Suppressor macrophage treated with lipopolysaccharide for 4 hours (primary cell): ENCODE measurements around the gene RIMKLA.
A peak's percentile ranks its signal among the peaks of the same experiment; 100 is the strongest.

Experiments used
- DNase-seq: peaks from one replicate; pipeline ENCODE4 v3.0.0-alpha.2; 2020

RIMKLA gene

DNA sequence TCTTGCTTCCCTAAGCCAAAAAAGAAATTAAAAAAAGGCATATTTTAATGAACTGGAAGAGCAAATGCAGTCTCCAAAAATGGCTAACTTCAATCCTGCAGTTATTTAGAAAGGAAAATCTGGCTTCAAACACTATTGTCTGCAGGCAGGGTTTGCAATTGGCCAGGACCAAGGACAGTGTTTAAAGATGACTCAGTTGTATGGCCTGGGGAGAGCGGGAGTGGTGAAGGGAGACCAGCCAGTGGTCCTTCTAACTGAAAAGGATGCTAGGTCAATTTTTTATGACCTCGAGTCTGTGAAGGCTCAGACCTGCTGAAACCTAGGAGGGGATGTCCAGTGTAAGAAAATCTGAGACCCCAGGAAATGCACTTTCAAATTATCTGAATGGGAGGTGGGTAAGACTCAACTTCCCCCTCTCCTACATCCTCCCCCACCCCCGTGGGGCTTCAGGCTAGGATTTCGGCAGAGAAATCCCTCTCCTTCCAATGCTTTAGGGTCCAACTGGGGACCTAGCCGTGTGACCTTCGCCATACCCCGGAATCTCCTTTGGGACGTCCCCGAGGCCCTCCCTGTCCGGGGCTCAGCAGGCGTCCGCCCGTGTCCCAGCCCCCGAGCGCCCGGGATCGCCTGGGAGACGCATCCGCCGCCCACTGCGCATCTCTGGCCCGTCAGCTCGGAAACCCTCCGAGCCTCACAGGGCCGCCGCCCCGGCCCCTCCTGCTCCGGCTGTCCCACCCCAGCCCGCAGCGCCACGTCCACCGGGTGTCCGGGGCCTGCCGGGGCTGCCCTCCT, 602 bp upstream of the RIMKLA start:
- no peak for DNase-seq

DNA sequence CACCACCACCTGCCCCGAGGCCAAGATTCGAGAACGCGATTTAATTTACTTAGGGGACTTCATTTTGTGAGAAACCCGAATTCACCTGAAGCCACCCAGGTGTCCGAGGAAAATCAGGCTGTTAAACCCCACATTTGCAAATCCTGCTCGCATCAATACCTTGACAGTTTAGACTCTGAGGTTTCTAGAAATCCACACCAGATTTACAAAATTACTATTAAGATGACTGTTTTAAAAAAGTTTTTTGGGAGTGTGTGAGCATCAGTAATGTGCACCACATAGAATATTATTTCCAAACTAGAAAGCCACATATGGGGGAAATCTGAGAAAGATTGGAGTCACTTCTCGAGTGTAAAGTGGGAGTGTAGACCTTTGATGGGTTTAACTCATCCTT, 685 bp downstream of the RIMKLA start:
- no peak for DNase-seq

DNA sequence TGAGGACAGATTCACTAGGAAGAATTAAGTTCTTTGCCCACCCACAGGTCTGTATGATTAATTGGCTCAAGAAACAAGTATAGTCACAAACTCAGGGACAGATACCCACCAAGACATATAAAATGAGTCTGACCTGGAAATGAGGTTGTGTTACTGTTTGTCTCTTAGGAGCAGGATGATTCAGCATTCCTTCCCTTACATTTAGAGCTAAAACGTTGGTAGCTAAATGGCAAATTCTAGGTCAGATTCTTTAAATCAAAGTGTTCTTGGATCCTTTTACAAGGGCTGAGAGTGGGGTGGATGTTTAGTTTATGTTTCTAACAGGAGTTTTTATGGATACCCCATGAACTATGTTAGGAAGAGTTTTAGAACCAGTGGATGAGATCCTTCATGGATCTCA, 4.7 kb downstream of the RIMKLA start:
- no peak for DNase-seq

DNA sequence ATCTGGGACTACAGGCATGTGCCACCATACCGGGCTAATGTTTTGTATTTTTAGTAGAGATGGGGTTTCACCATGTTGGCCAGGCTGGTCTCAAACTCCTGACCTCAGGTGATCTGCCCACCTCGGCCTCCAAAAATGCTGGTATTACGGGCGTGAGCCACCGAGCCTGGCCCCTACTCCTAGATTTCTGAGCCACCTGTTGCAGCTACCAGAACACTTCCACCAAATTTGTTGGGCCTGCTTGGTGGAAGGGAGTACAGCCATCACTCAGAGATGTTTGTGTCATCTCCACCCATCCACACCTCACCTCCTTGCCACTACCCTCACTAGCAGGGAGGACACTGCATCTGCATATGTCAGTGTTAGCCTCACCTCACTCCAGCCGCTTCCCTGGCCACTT, 5.5 kb downstream of the RIMKLA start:
- no peak for DNase-seq

DNA sequence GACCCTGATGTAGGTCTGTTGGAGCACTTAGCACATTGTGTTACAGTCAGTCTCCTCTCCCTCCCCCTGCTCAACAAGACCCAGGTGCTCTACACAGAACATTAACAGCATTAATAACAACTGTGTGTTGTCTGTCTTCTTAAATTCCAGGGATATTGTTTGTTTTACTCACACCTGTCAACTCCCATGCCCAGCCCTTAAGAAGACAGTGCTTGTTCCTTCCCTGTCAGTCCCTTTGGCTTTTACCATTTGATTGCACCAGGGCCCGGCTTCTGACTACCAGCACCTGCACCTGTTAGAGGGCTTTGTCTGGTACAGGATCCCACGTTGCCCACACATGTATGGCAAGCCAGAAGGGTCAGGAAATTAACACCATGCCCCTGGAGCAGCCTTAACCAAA, 11.7 kb downstream of the RIMKLA start:
- DNase-seq, result no peak

DNA sequence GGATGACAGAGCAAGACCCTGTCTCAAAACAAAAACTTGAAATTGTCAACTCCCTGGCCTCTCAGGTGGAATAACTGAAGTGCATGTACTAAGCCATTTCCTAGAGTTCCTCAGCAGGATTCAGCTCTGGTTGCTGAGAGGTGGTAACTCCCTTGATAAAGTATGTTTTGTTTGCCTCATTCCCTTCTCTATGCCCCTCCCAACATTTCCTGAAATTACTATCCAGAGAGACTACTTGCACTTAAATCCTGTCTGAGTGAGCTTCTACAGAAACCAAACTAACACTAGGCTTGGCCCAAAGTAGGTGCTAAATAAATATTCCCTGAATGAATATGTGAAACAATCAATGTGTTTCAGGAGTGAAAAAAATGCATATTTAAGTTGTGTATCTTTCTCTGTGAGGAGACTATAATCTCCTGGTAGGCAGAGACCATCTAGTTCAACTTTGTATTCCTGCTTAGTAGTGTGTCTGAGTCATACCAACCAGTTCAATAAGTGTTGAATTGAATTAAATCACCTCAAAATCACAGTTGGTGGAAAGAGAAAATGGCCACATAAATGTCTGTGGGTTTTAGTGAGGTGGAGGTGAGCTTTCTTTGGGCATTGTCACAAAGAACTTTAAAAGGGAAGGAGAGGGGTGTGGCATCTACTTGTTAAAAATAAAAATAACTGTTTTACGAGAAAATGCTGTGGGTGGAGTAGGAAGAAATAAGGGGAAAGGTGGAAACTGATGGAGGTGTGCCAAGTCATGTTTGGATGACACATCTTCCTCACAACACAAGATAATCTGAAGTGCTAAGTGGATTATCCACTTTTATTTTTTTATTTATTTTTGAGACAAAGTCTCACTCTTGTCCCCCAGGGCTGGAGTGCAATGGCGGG, 12.6 kb downstream of the RIMKLA start:
- DNase-seq, result no peak

DNA sequence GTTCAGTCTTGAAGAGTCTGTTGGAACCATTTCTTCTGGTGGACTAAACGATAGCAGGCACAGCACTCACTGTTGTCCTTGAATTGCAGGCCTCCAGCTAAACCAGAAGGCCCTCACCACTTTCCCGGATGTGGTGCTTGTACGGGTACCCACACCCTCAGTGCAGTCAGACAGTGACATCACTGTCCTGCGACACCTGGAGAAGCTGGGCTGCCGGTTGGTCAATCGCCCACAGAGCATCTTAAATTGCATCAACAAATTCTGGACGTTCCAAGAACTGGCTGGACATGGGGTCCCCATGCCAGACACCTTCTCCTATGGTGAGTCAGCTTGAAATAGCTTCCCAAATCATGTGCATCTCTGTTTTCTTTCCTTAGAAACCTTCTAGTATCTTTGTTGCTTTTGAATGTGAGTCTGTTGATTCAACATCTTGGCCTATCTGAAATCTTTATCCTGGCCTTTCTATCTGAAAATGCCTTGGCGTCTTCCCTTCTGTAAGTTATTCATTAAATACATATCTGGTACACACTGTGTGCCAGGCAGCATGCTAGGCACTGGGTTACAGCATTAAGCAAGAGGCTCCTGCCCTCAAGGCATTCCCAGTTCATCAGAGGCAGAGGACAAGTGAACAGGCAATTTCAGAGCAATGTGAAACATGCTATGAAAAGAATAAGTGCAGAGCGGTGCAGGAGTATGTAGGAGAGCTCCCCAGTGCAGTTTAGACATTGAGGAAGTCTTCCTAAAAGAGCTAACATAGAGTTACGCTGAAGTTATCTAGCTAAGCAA, 18.9 kb downstream of the RIMKLA start:
- DNase-seq, result no peak

DNA sequence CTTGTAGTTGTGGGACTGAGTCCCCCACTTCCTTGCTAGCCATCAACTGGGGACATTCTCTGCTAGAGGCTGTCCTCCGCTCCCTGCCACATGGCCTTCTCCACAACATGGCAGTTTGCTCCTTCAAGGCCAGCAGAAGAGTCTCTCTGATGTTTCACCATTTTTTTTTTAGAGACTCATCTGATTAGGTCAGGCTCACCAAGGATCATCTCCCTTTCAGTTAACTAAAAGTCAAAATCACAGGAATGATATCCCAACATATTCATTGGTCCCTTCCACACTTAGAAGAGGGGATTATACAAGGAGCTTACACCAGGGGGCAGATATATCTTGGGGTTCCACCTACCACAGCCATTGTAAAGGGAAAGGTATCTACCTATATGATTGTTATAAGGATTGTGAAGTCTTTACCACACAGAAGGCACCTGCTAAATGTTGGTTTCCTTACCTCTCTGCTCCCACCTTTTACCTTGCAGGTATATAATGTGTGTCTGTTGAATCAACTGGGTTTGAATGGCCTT, 23.3 kb downstream of the RIMKLA start:
- no peak for DNase-seq

DNA sequence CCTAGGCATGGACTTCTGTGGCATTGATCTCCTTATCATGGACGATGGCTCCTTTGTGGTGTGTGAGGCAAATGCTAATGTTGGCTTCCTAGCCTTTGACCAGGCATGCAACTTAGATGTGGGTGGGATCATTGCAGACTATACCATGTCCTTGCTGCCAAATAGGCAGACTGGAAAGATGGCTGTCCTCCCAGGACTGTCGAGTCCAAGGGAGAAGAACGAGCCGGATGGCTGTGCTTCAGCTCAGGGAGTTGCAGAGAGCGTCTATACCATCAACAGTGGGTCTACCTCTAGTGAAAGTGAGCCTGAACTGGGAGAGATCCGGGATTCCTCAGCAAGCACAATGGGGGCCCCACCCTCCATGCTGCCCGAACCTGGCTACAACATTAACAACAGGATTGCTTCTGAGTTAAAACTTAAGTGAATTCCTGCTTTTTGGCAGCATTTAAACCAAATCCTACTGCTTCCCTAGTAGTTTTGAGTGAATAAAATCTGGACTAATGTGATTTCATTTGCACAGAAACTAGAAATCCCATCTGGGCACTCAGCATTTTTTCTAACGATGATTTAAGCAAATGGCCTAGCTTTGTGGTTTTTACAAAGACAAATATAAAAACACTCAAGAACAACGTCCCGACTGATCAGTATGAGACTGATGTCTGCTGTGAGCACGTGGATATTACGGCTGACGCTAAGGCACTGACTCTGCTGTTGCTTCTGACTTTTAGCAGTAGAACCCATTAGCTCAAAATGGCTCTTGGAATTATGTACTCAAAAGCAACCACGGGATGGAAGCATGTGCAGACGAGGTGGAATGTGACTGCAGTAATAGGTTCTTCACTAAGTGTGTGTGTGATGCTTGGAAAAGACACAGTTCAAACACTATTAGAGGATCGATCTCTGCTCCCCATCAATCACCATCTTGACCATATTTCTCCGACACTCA, 34.2 kb downstream of the RIMKLA start:
- DNase-seq, result no peak

DNA sequence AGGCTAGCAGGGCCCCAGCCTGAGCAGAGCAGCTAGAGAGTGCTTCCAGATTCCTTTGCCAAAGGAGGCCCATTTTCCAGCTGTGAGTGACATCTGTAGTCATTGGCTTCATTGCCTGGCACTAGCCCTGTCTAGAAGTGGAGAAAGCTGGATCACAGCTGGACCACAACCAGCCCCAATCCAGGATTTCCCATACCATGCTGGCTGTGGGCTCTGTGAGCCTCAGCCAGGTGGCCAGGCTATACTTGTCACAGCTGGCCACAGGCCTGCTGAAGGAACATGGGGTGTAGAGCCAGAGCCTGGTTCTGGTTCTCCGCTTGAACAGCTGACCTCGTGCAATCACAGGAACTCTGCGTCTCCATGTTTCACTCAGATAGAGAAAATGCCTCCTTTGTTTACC, 36.6 kb downstream of the RIMKLA start:
- no peak for DNase-seq

DNA sequence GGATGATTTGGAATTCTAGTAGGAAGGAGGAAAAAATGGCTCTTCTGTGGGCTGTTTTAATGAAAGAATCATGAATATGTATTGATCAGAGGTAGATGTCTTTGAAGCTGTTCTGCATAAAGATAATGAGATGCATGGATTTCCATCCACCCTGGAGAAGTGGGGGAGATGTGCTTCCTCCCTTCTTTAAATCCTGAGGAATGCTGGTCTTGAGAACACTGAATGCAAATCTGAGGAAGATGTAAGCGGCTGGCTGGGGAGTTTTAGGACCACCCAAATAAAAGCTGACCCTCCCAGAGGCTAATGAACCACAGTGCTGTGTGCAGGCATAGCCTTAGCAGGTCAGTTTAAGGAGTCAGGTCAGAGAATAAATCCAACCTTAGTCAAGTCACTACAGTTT, 37.9 kb downstream of the RIMKLA start:
- no peak for DNase-seq

DNA sequence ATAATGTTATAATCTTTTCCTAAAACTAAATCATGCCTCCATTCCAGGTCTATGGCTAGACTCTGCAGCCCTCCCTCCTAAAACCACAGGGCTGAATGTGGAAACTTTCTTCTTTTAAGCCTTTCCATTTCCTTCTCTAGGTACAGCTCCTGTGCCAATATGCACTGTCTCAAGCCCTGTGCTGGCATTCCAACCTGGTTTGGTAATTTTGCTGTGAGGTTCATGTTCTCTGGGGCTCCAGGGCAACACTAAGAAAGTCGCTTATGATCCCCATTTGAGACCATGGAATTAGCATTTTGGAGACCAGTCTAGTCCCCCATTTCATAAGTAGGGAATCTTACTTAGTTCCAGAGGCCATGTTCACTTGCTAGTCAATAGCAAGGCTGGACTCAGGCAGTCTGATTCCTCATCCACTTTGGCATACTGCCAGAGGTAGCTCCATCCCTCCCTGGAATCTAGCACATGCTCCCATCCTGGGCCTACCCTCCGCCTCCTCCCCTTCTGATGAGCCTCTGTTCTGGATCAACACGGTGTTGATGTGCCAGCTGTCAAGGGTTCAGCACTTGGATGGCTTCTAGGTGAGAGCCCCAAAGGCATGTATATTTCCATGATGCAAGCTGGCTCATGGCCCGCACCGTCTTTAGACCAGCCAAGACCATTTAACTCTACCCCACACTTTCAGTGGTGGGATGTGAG, 38.7 kb downstream of the RIMKLA start:
- no peak for DNase-seq

DNA sequence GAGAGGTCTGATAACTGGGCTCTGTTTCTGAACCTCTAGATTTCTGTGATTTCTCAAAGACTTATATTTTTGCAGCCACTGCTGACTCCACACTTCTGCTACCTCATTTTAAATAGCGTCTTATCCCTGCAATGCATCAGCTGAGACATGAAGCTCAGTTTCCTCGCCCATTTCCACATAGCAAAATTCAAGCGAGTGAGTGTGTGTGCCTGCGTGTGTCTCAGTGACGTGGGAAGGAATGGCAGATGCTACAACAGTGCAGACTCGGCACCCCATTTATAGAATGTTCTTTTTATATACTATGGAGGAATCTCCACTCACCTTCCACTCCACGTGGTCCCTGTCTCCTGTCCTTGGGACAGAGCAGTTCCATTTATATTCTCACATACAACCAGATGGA, 39.5 kb downstream of the RIMKLA start:
- no peak for DNase-seq

DNA sequence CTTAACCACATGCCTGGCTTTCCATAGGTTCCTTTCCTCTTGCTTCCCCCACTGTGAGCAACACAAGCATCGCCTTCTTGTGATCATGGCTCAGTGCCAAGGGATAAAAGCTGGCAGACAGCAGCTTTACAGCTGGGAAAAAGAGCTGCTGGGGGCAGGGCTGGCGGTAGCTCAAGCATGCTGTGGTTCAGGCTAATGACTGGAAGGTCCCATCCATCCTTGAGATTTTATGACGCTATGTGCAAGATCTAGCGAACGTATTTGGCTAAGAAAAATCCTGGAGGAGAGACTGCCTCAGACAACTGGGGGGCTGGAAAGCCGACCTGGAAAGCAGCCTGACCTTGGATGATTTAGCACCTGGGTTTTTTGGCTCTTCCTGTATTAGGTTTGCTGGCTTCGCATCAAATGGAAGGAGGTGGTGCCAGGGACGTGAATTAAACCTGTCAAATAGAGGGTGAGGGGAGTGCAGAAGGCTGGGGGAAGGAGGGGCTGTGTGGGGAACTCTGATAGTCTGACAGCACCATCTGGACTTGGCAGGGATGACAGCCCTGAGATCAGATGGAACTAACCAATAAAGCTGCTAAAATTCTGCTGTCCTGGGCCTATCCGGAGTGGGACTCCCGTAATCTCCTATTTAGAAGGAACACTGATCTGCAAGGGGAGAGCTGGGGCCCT, 40.5 kb downstream of the RIMKLA start:
- no peak for DNase-seq

DNA sequence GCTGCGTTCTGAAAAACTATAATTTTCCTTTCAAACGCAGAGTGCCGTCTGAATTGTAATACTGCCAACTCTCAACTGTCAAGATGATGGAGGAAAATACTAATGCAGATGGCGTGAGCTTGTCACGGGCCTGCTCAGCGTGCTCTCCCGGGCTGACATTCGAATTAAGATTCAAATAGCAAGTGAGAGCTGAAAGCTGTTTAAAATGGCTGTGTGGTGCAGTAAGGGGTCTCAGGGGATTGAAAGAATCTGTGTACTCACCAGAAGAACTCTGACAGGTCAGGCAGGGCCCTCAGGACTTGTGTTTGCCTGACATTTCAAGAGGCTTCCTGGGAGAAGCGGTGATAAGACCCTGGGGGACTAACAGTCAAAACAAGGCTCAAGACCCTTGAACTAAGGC, 42.1 kb downstream of the RIMKLA start:
- DNase-seq, result no peak

DNA sequence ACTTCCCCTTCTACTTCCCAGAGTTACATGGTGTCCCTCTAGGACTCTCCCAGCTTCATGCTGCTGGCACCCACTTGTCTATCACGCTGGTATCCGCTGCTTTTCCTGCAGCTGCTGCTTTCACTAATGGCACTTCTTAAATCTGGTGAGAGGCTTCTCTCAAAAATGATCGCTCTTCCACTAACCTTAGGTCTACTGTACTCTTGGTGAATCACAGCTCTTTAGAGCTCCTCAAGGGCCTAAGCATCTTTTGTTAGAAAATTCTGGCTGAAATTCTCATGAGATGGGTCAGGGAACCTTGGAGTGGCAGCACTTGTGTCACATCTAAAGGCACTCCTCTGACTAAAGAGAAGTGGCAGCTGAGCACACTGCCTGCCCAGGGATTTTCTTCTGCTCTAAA, 43.1 kb downstream of the RIMKLA start:
- DNase-seq, result no peak

DNA sequence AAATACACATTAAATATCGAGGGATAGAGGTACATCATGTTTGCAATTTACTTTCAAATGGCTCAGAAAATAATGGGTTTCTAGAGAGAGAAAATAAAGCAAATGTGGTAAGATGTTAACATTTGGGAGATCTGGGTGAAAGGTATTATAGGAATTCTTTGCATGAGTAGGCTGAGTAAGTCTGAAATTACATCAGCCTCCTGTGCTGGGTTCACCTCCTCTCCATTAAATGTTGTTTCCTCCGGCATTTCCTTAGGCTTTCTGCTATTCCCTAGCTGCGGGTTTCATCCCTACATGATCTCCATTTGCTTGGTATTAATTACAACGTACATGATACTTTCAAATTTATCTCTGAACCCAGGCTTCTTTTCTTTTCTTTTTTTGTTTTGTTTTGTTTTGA, 43.6 kb downstream of the RIMKLA start:
- no peak for DNase-seq

DNA sequence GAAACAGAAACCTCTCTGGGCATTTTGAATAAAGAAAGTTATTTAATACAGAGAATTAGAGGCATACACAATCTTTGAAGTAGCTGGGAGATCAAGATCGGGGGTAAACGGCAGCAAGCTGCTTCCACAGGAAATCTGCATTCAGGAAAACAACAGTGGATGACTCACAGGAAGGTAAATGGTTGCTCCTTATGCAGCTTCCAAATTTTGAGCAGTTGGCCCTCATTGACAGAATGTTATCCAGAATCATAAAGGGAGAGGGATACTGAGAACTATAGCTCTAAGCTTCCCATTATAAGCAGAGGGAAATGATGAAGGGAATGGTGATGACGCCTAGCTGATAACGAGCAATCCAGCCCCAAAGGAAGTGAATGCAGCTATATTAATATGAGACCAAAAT, 46.6 kb downstream of the RIMKLA start:
- DNase-seq, result no peak

DNA sequence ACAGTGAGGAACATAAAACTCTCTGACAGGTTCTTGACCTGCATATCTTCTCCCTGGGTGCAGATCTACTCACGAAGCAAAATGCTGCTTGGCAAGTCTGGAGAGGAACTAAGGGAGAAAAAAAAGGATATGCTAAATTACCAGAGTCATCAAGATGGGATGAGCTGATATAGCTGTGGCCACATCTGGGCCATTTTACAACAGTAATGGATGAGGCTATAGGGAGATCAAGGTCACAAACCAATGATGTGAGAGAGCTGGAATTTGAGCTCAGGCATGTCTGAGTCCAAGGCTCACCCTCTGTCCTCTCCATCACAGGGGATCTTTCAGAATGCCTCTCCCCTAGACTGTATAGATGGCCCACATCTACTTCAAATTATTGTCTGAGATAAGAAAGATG, 49.0 kb downstream of the RIMKLA start:
- DNase-seq, result no peak

DNA sequence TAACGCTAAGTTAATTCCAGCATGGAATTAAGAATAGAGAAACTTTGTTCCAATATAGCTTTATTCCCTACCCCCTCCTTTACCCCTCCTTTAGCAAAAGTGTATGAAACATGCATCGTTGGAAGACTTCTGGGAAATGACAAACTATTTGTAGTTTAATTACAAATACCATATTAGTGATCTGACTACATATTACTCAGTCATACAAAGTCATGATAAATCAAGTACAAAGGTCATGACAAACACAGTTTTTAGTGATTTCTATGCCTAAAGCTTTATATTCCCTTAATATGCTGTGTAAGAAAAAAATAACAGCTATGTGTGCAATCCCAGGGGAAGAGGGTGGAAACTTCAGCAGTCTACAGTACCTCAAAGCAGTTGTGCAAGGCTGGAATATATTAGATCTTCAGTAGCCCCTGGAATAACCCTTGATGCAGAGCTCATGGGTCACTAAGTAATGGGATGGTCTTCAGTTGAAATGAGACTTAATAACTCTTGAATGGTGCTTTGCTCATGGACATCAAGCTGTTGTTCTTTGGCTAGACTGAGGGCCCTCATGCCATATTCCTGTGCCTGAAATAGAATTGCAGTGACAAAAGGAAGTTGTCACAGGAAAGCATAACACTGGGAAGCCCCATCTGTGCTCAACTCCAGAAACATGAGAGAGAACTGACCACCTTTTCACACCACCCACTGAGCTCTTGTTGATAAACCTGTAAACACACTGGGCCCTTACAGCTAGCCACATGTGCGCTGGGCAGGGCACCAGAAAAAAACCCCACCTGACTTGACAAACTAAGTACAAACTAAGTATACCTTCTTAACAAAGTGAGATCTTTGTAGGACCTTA, 49.9 kb downstream of the RIMKLA start:
- DNase-seq, result peak; percentile 19
